ENCODE results near the gene GRM5.

- no peak for TF ChIP-seq CTCF (IDR thresholded peaks at IDR 0.05)
- no peak for TF ChIP-seq POLR2A (IDR thresholded peaks at IDR 0.05)
These were observed 255.2 kb downstream of the GRM5 start for GRCh38 chr11:88810420-88811097.
